Endometrium (tissue), 2 donors: ENCODE measurements around the gene UHRF1.

Experiments used
- FAIRE-seq: peaks from 2 replicates; lab custom pipeline; 2012; peaks lifted over from hg19 to GRCh38; lab: Jason Lieb, UNC
- donor health status: control.
- donor health status: control.

Gene UHRF1

GRCh38 chr19:4990306-4990705, 81.0 kb downstream of the UHRF1 start:
- no peak for FAIRE-seq

GRCh38 chr19:4991538-4991937, 82.2 kb downstream of the UHRF1 start:
- no peak for FAIRE-seq

GRCh38 chr19:4991996-4992698, 82.8 kb downstream of the UHRF1 start:
- no peak for FAIRE-seq

- no peak for FAIRE-seq
These were observed 84.4 kb downstream of the UHRF1 start for GRCh38 chr19:4993683-4994082.

- FAIRE-seq, result no peak
These were observed 87.4 kb downstream of the UHRF1 start for GRCh38 chr19:4996701-4997100.

GRCh38 chr19:4997297-4997696, 88.0 kb downstream of the UHRF1 start:
- FAIRE-seq, result no peak

- no peak for FAIRE-seq
These were observed 90.9 kb downstream of the UHRF1 start for GRCh38 chr19:5000120-5000611.

- FAIRE-seq, result no peak
These were observed 92.3 kb downstream of the UHRF1 start for GRCh38 chr19:5001615-5002014.

- FAIRE-seq, result no peak
These were observed 92.8 kb downstream of the UHRF1 start for GRCh38 chr19:5002143-5002542.

- no peak for FAIRE-seq
These were observed 94.5 kb downstream of the UHRF1 start for GRCh38 chr19:5003781-5004180.

GRCh38 chr19:5005096-5005495, 95.8 kb downstream of the UHRF1 start:
- no peak for FAIRE-seq

- no peak for FAIRE-seq
These were observed 96.9 kb downstream of the UHRF1 start for GRCh38 chr19:5006201-5006600.

- FAIRE-seq, result no peak
These were observed 97.5 kb downstream of the UHRF1 start for GRCh38 chr19:5006821-5007220.
